ENCODE data around the gene AOX1.
"Not testable (repeated sequence)": the region's sequence is repeated elsewhere in the genome, so short reads cannot be mapped to it uniquely, and the experiment has no call there.

AOX1 gene

GRCh38 chr2:200670313-200670712 lies 84.5 kb downstream of the AOX1 start:
- DNase-seq (ENCODE audit: insufficient read length, low spot score) = no peak
- TF ChIP-seq POLR2AphosphoS5 (IDR thresholded peaks at IDR 0.05; ENCODE audit: low read depth, low read length) (no peak), PAX5 (IDR thresholded peaks at IDR 0.05; ENCODE audit: insufficient read depth, low read length, severe bottlenecking) (no peak), POLR2A (IDR thresholded peaks at IDR 0.05; ENCODE audit: low read depth, low read length) (no peak), SPI1 (IDR thresholded peaks at IDR 0.05; ENCODE audit: low read depth, low read length) (no peak), POU2F2 (IDR thresholded peaks at IDR 0.05; ENCODE audit: low read depth, low read length) (no peak), TAF1 (IDR thresholded peaks at IDR 0.05; ENCODE audit: low read depth, low read length) (no peak)
- no peak for FAIRE-seq

GRCh38 chr2:200670751-200671150 lies 84.9 kb downstream of the AOX1 start:
- no peak for FAIRE-seq

GRCh38 chr2:200673191-200673590 lies 87.4 kb downstream of the AOX1 start:
- FAIRE-seq (no peak), DNase-seq (ENCODE audit: insufficient read length, low spot score) (no peak)
- TF ChIP-seq PAX5 (IDR thresholded peaks at IDR 0.05; ENCODE audit: insufficient read depth, low read length, severe bottlenecking) (no peak), POU2F2 (IDR thresholded peaks at IDR 0.05; ENCODE audit: low read depth, low read length) (no peak), POLR2A (IDR thresholded peaks at IDR 0.05; ENCODE audit: low read depth, low read length) (no peak), SPI1 (IDR thresholded peaks at IDR 0.05; ENCODE audit: low read depth, low read length) (no peak), TAF1 (IDR thresholded peaks at IDR 0.05; ENCODE audit: low read depth, low read length) (no peak), POLR2AphosphoS5 (IDR thresholded peaks at IDR 0.05; ENCODE audit: low read depth, low read length) (no peak)

More at GRCh38 chr2:200670751-200671150, 84.9 kb downstream of the AOX1 start:
- TF ChIP-seq PAX5 (IDR thresholded peaks at IDR 0.05; ENCODE audit: insufficient read depth, low read length, severe bottlenecking) = no peak
- TF ChIP-seq POLR2A (IDR thresholded peaks at IDR 0.05; ENCODE audit: low read depth, low read length) = no peak
- no peak for TF ChIP-seq POU2F2 (IDR thresholded peaks at IDR 0.05; ENCODE audit: low read depth, low read length)
- TF ChIP-seq POLR2AphosphoS5 (IDR thresholded peaks at IDR 0.05; ENCODE audit: low read depth, low read length) = no peak
- no peak for TF ChIP-seq SPI1 (IDR thresholded peaks at IDR 0.05; ENCODE audit: low read depth, low read length)
- no peak for DNase-seq (ENCODE audit: insufficient read length, low spot score)

- TF ChIP-seq POLR2AphosphoS5 (IDR thresholded peaks at IDR 0.05; ENCODE audit: low read depth, low read length) (no peak), PAX5 (IDR thresholded peaks at IDR 0.05; ENCODE audit: insufficient read depth, low read length, severe bottlenecking) (no peak), TAF1 (IDR thresholded peaks at IDR 0.05; ENCODE audit: low read depth, low read length) (no peak), SPI1 (IDR thresholded peaks at IDR 0.05; ENCODE audit: low read depth, low read length) (no peak), POU2F2 (IDR thresholded peaks at IDR 0.05; ENCODE audit: low read depth, low read length) (no peak), POLR2A (IDR thresholded peaks at IDR 0.05; ENCODE audit: low read depth, low read length) (no peak)
- FAIRE-seq (no peak), DNase-seq (ENCODE audit: insufficient read length, low spot score) (no peak)
Observed at GRCh38 chr2:200674837-200675236, 89.0 kb downstream of the AOX1 start.

GRCh38 chr2:200677171-200677570 lies 91.4 kb downstream of the AOX1 start:
- no peak for DNase-seq (ENCODE audit: insufficient read length, low spot score)
- no peak for TF ChIP-seq SPI1 (IDR thresholded peaks at IDR 0.05; ENCODE audit: low read depth, low read length)
- TF ChIP-seq POLR2AphosphoS5 (IDR thresholded peaks at IDR 0.05; ENCODE audit: low read depth, low read length) = no peak
- TF ChIP-seq POLR2A (IDR thresholded peaks at IDR 0.05; ENCODE audit: low read depth, low read length) = no peak
- no peak for TF ChIP-seq POU2F2 (IDR thresholded peaks at IDR 0.05; ENCODE audit: low read depth, low read length)
- TF ChIP-seq PAX5 (IDR thresholded peaks at IDR 0.05; ENCODE audit: insufficient read depth, low read length, severe bottlenecking) = no peak
- no peak for TF ChIP-seq TAF1 (IDR thresholded peaks at IDR 0.05; ENCODE audit: low read depth, low read length)
- FAIRE-seq = no peak

- no peak for FAIRE-seq
- no peak for DNase-seq (ENCODE audit: insufficient read length, low spot score)
- TF ChIP-seq POLR2A (IDR thresholded peaks at IDR 0.05; ENCODE audit: low read depth, low read length) (no peak), POLR2AphosphoS5 (IDR thresholded peaks at IDR 0.05; ENCODE audit: low read depth, low read length) (no peak), TAF1 (IDR thresholded peaks at IDR 0.05; ENCODE audit: low read depth, low read length) (no peak)
Observed at GRCh38 chr2:200677721-200678532, 92.1 kb downstream of the AOX1 start.

- no peak for DNase-seq (ENCODE audit: insufficient read length, low spot score)
- no peak for FAIRE-seq
- TF ChIP-seq TAF1 (IDR thresholded peaks at IDR 0.05; ENCODE audit: low read depth, low read length) (no peak), POU2F2 (IDR thresholded peaks at IDR 0.05; ENCODE audit: low read depth, low read length) (no peak), POLR2AphosphoS5 (IDR thresholded peaks at IDR 0.05; ENCODE audit: low read depth, low read length) (no peak), PAX5 (IDR thresholded peaks at IDR 0.05; ENCODE audit: insufficient read depth, low read length, severe bottlenecking) (no peak), POLR2A (IDR thresholded peaks at IDR 0.05; ENCODE audit: low read depth, low read length) (no peak), SPI1 (IDR thresholded peaks at IDR 0.05; ENCODE audit: low read depth, low read length) (no peak)
Observed at GRCh38 chr2:200679127-200679526, 93.3 kb downstream of the AOX1 start.

- FAIRE-seq = no peak
- TF ChIP-seq POLR2A (IDR thresholded peaks at IDR 0.05; ENCODE audit: low read depth, low read length) (no peak), SPI1 (IDR thresholded peaks at IDR 0.05; ENCODE audit: low read depth, low read length) (no peak)
- no peak for DNase-seq (ENCODE audit: insufficient read length, low spot score)
Observed at GRCh38 chr2:200679535-200679934, 93.7 kb downstream of the AOX1 start.

GRCh38 chr2:200681697-200682096 lies 95.9 kb downstream of the AOX1 start:
- TF ChIP-seq TAF1 (IDR thresholded peaks at IDR 0.05; ENCODE audit: low read depth, low read length) (no peak), POU2F2 (IDR thresholded peaks at IDR 0.05; ENCODE audit: low read depth, low read length) (no peak), PAX5 (IDR thresholded peaks at IDR 0.05; ENCODE audit: insufficient read depth, low read length, severe bottlenecking) (no peak), POLR2A (IDR thresholded peaks at IDR 0.05; ENCODE audit: low read depth, low read length) (no peak), SPI1 (IDR thresholded peaks at IDR 0.05; ENCODE audit: low read depth, low read length) (no peak), POLR2AphosphoS5 (IDR thresholded peaks at IDR 0.05; ENCODE audit: low read depth, low read length) (no peak)
- FAIRE-seq (no peak), DNase-seq (ENCODE audit: insufficient read length, low spot score) (no peak)

- not testable (repeated sequence) for DNase-seq (ENCODE audit: insufficient read length, low spot score); FAIRE-seq
Observed at GRCh38 chr2:200682407-200682806, 96.6 kb downstream of the AOX1 start.

All from GM12891 (cell line).